ENCODE results near the gene SMIM45.

SMIM45 gene

GRCh38 chr22:41916745-41917358, 35.1 kb upstream of the SMIM45 start:
- Mint-ChIP-seq H3K4me1 (ENCODE audit: unreplicated experiment) (peaks cover 31% of the 10 kb centered on the region), H3K4me3 (ENCODE audit: unreplicated experiment) (no peak overlapping the region), H3K36me3 (ENCODE audit: low read depth, unreplicated experiment) (no peaks in the 10 kb centered on the region), H3K27me3 (ENCODE audit: unreplicated experiment) (peaks cover 23% of the 10 kb centered on the region), H3K27ac (ENCODE audit: unreplicated experiment) (no peak overlapping the region), H3K9me3 (ENCODE audit: unreplicated experiment) (no peaks in the 10 kb centered on the region)
- TF ChIP-seq CTCF (IDR thresholded peaks at IDR 0.05; ENCODE audit: unreplicated experiment): no peak
- DNase-seq (ENCODE audit: low spot score): peak; percentile 4

GRCh38 chr22:41917375-41917902, 34.5 kb upstream of the SMIM45 start:
- DNase-seq (ENCODE audit: low spot score): peak; percentile 8
- Mint-ChIP-seq H3K36me3 (ENCODE audit: low read depth, unreplicated experiment) (no peaks in the 10 kb centered on the region), H3K4me1 (ENCODE audit: unreplicated experiment) (peaks cover 32% of the 10 kb centered on the region), H3K27ac (ENCODE audit: unreplicated experiment) (no peak overlapping the region), H3K27me3 (ENCODE audit: unreplicated experiment) (peaks cover 17% of the 10 kb centered on the region), H3K4me3 (ENCODE audit: unreplicated experiment) (no peak overlapping the region), H3K9me3 (ENCODE audit: unreplicated experiment) (no peaks in the 10 kb centered on the region)
- no peak for TF ChIP-seq CTCF (IDR thresholded peaks at IDR 0.05; ENCODE audit: unreplicated experiment)

GRCh38 chr22:41917903-41918791, 33.8 kb upstream of the SMIM45 start:
- Mint-ChIP-seq H3K4me3 (ENCODE audit: unreplicated experiment) (no peak overlapping the region), H3K4me1 (ENCODE audit: unreplicated experiment) (peaks cover 32% of the 10 kb centered on the region), H3K27me3 (ENCODE audit: unreplicated experiment) (peaks cover 15% of the 10 kb centered on the region), H3K36me3 (ENCODE audit: low read depth, unreplicated experiment) (no peaks in the 10 kb centered on the region), H3K9me3 (ENCODE audit: unreplicated experiment) (no peaks in the 10 kb centered on the region), H3K27ac (ENCODE audit: unreplicated experiment) (no peak overlapping the region)
- TF ChIP-seq CTCF (IDR thresholded peaks at IDR 0.05; ENCODE audit: unreplicated experiment): no peak
- DNase-seq (ENCODE audit: low spot score): peak; percentile 8

- Mint-ChIP-seq H3K36me3 (ENCODE audit: low read depth, unreplicated experiment) (no peaks in the 10 kb centered on the region), H3K27me3 (ENCODE audit: unreplicated experiment) (peaks cover 12% of the 10 kb centered on the region), H3K9me3 (ENCODE audit: unreplicated experiment) (no peaks in the 10 kb centered on the region), H3K4me3 (ENCODE audit: unreplicated experiment) (no peak overlapping the region), H3K4me1 (ENCODE audit: unreplicated experiment) (peaks cover 32% of the 10 kb centered on the region), H3K27ac (ENCODE audit: unreplicated experiment) (no peak overlapping the region)
- no peak for TF ChIP-seq CTCF (IDR thresholded peaks at IDR 0.05; ENCODE audit: unreplicated experiment)
- peak; percentile 70 for DNase-seq (ENCODE audit: low spot score)
Observed at GRCh38 chr22:41919357-41920224, 32.4 kb upstream of the SMIM45 start.
